ENCODE results near the gene PDP2.

Gene PDP2

GRCh38 chr16:66935314-66936011, 55.1 kb downstream of the PDP2 start, which contains the start of gene CES2:
CES2 (plus strand) TSS chr16:66935516; CDS start chr16:66935636, 120 bp downstream.
- Mint-ChIP-seq H3K36me3 (ENCODE audit: low read depth) (peaks cover 38% of the 10 kb centered on the region), H3K9me3 (no peaks in the 10 kb centered on the region), H3K4me3 (peak within 1 kb of the TSS; percentile 91), H3K4me1 (ENCODE audit: low read depth) (peaks cover 47% of the 10 kb centered on the region), H3K27me3 (no peaks in the 10 kb centered on the region), H3K27ac (peak within 1 kb of the TSS; percentile 94)

- Mint-ChIP-seq H3K27me3 (no peaks in the 10 kb centered on the region), H3K9me3 (no peaks in the 10 kb centered on the region), H3K27ac (peak overlapping the region; percentile 61), H3K36me3 (ENCODE audit: low read depth) (peaks cover 38% of the 10 kb centered on the region), H3K4me1 (ENCODE audit: low read depth) (peaks cover 47% of the 10 kb centered on the region), H3K4me3 (peak overlapping the region; percentile 60)
These were observed 56.1 kb downstream of the PDP2 start for GRCh38 chr16:66936462-66936861.

GRCh38 chr16:66936889-66937554, 56.7 kb downstream of the PDP2 start:
- H3K36me3 Mint-ChIP-seq (ENCODE audit: low read depth) = peaks cover 36% of the 10 kb centered on the region
- H3K4me1 Mint-ChIP-seq (ENCODE audit: low read depth) = peaks cover 42% of the 10 kb centered on the region
- no peaks in the 10 kb centered on the region for H3K27me3 Mint-ChIP-seq
- no peaks in the 10 kb centered on the region for H3K9me3 Mint-ChIP-seq
- H3K4me3 Mint-ChIP-seq = peak overlapping the region; percentile 60
- peak overlapping the region; percentile 61 for H3K27ac Mint-ChIP-seq

GRCh38 chr16:66937725-66938337, 57.5 kb downstream of the PDP2 start:
- Mint-ChIP-seq H3K9me3 (no peaks in the 10 kb centered on the region), H3K27ac (no peak overlapping the region), H3K27me3 (no peaks in the 10 kb centered on the region), H3K36me3 (ENCODE audit: low read depth) (peaks cover 36% of the 10 kb centered on the region), H3K4me1 (ENCODE audit: low read depth) (peaks cover 34% of the 10 kb centered on the region), H3K4me3 (no peak overlapping the region)

- no peaks in the 10 kb centered on the region for H3K9me3 Mint-ChIP-seq
- H3K27ac Mint-ChIP-seq = no peak overlapping the region
- H3K36me3 Mint-ChIP-seq (ENCODE audit: low read depth) = peaks cover 30% of the 10 kb centered on the region
- no peak overlapping the region for H3K4me3 Mint-ChIP-seq
- peaks cover 19% of the 10 kb centered on the region for H3K4me1 Mint-ChIP-seq (ENCODE audit: low read depth)
- H3K27me3 Mint-ChIP-seq = no peaks in the 10 kb centered on the region
These were observed 59.1 kb downstream of the PDP2 start for GRCh38 chr16:66939366-66939765.

- H3K27me3 Mint-ChIP-seq = no peaks in the 10 kb centered on the region
- no peak overlapping the region for H3K27ac Mint-ChIP-seq
- no peaks in the 10 kb centered on the region for H3K9me3 Mint-ChIP-seq
- no peak overlapping the region for H3K4me3 Mint-ChIP-seq
- H3K36me3 Mint-ChIP-seq (ENCODE audit: low read depth) = peaks cover 30% of the 10 kb centered on the region
- H3K4me1 Mint-ChIP-seq (ENCODE audit: low read depth) = peaks cover 16% of the 10 kb centered on the region
These were observed 59.9 kb downstream of the PDP2 start for GRCh38 chr16:66940236-66940635.
